ENCODE measurements around the gene IGSF11.
A peak's percentile ranks its signal among the peaks of the same experiment; 100 is the strongest.
"Not testable (repeated sequence)": the region's sequence is repeated elsewhere in the genome, so short reads cannot be mapped to it uniquely, and the experiment has no call there.

The IGSF11 gene, protein sequence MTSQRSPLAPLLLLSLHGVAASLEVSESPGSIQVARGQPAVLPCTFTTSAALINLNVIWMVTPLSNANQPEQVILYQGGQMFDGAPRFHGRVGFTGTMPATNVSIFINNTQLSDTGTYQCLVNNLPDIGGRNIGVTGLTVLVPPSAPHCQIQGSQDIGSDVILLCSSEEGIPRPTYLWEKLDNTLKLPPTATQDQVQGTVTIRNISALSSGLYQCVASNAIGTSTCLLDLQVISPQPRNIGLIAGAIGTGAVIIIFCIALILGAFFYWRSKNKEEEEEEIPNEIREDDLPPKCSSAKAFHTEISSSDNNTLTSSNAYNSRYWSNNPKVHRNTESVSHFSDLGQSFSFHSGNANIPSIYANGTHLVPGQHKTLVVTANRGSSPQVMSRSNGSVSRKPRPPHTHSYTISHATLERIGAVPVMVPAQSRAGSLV

DNA sequence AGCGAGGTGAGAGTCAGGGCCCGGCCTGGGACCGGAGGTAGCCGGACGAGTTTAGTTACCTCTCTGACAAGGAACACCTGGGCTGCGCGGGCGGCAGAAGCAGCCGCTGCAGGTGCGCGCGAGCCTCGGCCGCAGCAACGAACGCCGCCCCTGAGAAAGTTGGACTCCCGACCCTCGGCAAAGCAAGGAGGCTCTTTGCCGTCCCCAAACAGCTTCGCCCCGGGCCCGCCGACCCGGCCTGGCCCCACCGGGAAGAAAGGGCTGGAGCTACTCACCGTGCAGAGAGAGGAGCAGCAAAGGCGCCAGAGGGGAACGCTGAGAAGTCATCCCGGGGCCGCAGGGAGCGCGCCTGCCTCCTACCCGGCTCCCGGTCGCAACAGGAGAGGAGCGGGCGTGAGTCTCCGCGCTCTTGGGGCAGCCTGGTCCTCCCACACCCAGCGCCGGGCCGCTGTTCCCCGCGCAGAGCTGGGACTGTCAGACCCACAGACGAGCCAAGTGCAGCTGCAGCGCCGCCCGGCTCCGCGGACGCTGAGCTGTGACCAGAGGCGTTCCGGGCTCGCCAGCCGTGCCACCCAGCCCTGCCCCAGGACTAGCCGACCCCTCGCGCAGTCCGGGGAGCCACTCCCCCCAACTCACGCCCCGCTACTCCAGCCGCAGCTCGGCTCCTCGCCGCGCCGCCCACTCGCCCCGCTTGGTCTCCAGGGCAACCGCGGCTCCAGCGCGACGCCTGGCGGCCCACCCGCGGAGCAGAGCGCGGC is at the start of gene IGSF11:
IGSF11 (minus strand) TSS at position 591 of the 758 bp plus-strand sequence; CDS start at position 327, 264 bp downstream.
- peak; percentile 30 for DNase-seq

DNA sequence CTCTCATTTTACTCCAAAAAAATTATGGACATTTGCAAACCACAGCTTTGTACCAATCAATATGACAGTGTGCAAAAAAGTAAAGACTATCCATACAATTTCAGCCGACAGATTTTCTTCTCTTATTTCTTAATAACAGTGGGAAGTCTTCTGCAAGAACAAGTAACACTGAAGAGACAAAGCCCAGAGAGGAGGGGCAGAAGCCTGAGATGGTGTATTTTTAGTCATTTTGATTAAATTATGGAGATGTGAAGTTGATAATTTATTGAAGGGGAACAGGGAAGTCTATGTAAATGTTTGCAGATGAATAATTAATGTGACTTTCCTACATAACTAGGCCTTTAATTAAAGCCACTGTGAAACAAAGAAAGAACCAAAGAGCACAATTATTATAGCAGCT is 45.7 kb upstream of the IGSF11 start:
- DNase-seq, result no peak

DNA sequence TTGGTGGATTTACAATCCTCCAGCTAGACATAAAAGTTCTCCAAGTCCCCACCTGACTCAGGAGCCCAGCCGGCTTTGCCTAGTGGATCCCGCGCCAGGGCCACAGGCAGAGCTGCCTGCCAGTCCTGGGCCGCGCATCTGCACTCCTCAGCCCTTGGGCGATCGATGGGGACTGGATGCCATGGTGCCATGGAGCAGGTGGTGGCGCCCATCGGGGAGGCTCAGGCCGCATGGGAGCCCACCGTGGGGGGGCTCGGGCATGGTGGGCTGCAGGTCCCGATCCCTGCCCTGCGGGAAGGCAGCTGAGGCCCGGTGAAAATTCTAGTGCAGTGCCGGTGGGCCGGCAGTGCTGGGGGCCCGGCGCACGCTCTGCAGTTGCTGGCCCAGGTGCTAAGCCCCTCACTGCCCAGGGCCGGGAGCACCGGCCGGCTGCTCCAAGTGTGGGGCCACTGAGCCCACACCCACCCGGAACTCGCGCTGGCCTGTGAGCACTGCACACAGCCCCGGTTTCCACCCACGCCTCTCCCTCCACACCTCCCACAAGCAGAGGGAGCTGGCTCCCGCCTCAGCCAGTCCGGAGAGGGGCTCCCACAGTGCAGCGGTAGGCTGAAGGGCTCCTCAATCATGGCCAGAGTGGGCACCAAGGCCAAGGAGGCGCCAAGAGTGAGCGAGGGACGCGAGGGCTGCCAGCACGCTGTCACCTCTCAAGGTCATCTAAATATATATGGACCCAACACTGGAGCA is 38.8 kb upstream of the IGSF11 start:
- no peak for DNase-seq

DNA sequence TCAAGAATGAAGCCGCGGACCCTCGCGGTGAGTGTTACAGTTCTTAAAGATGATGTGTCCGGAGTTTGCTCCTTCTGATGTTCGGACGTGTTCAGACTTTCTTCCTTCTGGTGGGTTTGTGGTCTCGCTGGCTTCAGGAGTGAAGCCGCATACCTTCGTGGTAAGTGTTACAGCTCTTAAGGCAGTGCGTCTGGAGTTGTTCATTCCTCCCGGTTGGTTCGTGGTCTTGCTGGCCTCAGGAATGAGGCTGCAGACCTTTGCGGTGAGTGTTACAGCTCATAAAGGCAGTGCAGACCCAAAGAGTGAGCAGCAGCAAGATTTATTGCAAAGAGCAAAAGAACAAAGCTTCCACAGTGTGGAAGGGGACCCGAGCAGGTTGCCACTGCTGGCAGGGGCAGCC is 37.8 kb upstream of the IGSF11 start:
- not testable (repeated sequence) for DNase-seq

DNA sequence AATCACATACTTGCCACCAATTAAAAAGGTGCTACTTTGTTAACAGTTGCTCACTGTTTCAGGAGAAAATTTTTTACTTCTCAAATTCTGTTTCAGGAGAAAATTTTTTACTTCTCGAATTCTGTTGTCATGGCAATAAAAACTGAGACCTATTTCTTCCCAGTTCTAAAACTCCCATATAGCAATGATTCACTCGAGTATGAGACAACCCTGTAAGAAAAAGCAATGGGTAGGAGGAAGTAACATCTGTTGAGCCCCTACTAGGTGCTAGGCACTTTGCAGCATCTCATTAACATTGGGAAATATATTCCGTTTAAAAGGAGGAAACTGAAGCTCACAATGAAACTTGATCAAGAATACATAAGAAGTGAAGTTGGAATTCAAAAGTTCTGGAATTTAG is 35.1 kb upstream of the IGSF11 start:
- no peak for DNase-seq

DNA sequence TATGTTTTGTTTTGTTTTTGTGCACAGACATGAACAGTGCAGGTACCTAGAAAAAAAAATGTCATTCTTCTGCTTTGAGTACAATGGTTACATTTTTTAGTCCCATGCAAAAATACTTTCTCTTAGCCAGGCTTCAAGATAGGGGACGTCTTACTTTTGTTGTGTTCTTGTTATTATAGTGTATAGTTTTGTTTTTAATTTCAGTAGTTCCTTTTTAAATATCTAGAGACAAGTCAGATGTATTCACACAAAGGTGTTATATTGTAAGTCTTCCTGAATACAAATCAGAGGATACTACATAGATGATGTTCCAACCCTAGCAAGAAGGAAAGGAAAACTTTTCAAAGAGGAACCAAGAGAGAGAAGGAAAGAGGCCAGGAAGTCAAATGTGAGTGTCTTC is 28.8 kb upstream of the IGSF11 start:
- no peak for DNase-seq

DNA sequence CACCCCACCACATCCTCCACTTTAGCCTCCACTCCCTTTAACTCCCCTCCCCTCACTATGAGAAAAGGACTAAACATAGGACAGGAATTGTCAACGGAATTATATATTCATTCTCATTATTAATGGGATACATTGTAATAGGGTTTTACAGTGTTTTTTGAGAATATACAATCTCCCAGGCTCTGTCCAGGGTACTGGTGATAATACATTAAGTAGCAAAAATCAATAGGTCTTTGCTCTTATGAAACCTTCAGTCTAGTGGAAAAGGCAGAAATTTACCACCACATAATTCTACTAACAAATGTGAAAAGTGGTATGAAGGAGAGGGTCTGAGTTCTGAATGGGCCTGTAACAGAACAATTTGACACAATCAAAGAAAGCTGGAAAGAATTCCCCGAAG is 28.2 kb upstream of the IGSF11 start:
- no peak for DNase-seq

DNA sequence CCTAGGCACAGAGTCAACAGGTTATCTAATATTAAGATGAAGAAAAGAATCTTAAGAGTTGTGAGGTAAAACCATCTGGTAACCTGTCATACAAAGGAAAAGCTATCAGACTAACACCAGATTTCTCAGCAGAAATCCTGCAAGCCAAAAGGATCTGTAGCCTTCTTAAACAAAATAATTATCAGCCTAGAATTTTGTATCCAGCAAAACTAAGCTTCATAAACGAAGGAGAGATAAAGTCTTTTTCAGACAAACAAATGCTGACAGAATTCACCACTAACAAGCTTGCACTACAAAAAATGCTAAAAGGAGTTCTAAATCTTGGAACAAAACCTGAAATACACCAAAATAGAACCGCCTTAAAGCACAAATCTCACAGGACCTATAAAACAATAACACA is 9.9 kb upstream of the IGSF11 start:
- no peak for DNase-seq

DNA sequence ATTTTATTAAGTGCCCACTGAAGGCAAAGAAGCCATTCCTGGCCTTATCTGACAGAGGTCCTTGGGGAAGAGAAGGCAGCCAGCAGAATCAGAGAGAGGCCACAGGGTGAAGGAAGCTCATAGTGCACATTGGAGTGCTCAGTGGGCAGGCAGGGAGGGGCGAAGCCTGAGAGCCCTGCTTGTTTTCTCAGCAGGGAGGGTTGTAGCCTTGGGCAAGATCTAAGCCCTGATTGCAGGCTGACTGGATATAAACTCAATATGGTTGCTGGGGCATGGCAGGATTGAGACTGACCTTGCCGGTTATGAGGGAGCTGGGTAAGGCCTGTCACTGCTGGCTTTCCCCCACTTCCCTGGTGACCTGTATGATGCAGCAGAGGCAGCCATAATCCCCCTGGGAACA is 7.5 kb upstream of the IGSF11 start:
- DNase-seq, result no peak

DNA sequence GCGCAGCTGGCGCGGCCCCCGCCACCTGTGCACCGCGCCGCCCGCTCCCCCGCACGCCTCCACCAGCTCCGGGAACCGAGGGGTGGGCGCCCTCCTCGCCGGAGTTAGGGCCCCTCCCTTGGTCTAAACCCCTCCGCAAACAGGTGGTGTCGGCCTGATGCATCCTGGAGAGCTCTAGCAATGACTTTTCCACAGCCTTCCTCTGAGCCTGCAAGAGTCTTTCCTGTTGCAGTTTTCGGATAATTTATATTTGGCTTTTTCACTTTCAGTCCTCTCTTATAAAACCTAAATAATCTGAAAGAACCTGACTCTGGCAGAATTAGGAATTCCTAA is 334 bp upstream of the IGSF11 start:
- peak; percentile 30 for DNase-seq

DNA sequence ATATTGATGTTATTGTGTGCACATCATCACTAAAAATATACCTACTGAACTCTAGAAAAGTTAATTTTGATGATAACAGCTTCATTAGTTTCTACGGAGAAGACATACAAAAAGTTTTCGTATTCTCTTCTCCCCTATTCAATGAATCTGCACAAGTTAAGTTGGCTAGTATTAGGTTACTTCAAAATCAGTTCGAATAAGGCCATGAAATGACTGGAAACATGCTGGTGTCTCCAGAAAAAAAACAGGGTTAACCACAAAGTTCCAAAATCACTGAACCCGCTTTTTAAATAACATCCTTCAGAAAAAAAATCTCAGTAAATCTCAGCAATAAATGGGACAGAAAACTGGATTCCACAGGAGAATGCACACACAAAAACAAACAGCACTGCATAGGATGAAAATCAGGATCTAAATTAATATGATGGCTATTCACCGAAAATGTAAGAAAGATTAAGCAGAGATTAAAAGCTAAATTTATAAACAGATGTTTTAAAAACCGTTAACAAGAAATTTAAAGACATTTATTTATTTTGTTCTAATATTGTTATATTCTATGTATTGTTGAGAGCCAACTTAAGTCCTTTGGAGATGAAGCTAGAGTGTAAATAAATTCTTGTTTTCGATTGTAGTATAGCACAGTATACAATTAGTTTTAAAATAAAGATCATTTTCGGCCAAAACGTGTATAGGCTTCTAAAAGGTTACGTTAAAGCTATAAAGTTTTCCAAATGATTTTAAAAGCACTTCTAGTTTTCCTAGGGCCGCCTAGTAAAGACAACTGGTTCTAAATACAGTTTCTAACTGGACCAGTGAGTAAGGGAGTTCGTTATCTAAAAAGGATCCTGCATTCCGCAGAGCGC is 1.0 kb downstream of the IGSF11 start:
- peak; percentile 7 for DNase-seq

DNA sequence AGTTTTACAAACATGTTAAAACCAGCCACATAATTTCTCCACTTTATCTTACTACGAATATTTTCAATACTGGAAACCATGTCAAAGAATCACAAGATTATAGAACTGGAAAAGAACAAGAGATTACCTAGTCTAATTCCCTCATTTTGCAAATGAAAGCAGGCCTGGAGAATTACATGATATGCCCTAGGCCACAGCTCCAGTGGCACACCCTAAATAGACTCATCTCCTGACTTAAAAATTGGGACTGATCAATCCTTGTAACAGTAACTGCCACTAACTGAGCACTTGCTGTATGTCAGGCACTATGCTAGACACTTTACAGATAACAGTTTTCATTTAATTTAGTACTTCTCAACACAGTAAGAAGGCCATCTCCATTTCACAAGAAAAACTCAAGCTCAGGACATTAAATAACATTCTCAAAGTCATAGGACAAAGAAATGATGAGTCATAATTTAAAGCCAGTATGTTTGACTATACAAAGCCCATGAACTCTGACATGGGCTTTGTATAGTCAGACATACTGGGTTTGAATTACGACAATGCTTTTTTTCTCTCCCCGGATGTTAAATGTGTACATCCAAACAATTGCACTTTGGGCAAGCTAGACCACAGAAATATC is 9.4 kb downstream of the IGSF11 start:
- DNase-seq, result no peak

DNA sequence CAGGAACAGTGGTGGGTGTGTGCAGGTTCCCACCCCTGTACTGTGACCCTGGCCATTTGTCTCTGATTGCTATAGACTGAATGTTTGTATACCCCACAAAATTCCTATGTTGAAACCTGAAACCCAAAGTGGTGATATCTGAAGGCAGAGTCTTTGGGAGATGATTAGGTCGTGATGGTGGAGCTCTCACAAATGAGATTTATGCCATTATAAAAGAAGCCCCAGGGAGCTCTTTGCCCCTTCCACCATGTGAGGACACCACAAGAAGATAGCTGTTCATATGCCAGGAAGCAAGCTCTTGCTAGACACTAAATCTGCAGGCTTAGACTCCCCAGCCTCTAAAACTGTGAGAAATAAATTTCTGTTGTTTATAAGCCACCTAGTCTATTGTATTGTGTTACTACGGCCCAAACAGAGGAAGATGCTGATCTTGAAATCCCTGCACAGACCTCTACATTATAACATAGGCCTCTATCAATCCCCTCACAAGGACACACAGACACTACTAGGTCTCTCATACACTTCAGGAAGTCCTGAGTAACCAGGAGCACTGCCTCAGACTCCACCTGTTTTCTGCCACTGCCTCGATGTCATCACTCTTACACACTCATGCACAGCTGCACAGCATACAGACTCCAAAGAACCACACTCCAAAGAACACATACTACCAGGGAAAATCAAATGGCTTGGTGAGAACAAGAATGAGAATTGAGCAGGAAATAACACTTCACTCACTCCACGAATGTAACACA is 14.7 kb downstream of the IGSF11 start:
- no peak for DNase-seq

DNA sequence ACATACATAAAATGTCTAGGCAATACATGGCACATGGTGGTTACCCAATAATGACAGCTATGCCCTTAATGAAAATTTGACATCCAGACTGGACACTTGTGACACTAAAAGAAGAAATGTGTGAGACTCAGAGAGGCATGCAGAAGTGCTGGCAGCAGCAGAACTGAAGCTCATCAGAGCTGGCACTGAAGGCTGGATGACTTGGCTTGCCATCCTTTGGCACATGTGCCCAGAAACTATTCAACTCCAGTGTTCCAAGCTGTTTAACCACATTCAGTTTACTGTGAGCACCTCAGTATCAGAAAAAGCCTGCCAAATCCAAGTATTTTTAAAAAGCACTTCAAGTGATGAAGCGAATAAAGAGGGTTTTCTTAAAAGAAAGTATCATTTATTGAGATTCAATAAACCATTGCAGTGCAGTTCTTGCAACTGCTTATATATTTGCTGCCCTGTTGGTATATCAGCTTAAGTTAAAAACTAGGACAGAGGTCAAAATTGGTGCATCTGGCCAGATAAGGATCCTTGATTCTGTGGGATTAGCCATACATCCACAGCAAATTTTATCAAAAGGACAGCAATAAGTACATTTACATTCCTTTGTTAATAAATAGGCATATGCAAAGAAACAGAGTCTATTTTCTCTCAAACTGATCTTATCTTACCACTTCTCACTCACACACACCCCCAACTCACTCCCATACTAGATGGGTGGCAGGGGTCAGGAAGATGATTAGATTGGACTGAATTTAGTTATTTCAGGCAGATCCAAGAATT is 15.8 kb downstream of the IGSF11 start:
- DNase-seq, result no peak

DNA sequence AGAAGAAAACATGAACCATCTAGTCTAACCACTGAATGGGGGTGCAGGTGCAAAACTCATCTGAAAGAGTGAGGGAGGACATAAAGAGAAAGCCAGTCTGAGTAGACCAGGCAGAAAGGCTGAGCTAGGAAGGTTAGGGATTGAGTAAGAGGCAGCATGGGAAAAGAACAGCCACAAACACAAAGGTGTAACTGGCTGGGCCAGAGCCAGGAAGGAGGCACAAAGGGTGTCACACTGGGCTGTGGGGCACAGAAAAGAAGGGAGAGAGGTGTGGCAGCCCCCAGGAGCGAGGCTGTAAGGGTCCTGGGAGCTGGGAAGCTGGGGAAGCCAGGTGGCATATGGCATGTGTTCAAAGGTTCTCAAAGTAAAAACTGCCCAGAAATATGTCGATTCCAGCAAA is 18.7 kb downstream of the IGSF11 start:
- DNase-seq, result no peak

DNA sequence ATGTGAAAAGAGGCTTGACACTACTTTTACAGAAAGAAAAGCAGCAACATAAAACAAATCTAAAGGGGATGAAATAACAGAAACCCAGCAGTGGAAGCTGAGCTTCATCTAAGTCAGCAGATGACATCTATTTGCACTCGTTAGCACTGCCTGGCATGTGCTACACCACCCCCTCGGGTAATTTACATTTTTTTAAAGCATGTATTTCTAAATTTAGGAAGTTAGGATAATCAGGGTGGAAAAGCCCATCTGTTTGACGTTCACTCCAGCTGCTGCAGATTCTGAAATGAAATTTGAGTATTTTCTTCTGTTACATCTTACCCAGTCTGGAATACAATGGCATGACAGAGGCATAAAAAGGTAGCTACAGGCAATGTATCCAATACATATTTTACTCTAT is 20.7 kb downstream of the IGSF11 start:
- DNase-seq, result no peak

DNA sequence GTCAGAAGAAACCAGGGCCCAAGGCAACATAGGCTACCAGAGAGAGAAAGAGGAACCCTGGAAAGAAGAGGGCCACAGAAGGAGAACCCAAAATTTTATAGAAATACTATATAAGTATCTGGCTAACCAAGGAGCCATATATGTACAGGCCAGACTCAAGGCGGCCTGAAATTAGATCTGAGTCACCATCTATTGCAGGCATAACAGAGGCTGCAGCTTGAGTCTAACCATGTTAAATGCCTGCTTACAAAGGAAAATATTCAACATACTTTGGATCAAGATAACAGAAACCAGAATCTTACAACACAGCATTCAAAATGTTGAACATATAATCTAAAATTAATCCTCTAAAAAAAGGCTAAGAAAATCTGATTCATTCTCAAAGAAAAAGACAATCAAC is 23.1 kb downstream of the IGSF11 start:
- no peak for DNase-seq

DNA sequence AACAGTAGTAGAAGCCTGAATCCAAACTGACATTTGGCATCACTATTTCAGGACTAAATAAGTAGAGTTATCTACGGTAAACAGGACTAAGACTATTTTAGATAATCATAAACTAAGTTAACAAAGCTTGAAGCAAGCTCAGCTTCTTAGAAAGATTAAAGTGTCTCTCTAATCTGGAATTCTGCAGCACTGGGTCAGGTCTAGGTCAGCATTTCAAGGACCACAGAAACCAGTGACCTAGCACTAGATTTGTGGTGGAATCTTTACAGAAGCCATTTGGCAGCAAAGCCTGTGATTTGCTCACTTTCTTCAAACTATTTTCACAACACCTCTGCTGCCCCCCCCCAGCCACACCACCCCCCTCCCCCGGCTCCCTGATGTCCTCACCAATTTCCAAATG is 37.5 kb downstream of the IGSF11 start:
- DNase-seq, result no peak

DNA sequence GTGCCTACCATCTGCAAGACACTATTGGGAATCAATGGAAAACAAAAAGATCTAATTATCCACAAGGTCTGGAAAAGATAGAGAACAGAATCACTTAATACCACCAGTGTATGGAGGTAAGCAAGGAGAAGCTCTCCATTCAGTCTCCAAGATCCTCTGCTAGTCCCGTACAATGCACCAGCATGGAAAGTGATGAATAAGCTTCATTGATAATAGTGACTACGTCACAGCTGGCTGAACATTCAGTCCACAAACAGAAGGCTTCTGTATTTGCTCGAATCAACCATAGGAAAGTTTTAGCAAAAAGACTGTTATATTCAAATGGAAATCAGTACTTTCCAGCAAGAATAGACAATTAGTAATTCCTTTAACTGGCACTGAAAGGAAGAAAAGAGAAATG is 42.9 kb downstream of the IGSF11 start:
- DNase-seq, result no peak

DNA sequence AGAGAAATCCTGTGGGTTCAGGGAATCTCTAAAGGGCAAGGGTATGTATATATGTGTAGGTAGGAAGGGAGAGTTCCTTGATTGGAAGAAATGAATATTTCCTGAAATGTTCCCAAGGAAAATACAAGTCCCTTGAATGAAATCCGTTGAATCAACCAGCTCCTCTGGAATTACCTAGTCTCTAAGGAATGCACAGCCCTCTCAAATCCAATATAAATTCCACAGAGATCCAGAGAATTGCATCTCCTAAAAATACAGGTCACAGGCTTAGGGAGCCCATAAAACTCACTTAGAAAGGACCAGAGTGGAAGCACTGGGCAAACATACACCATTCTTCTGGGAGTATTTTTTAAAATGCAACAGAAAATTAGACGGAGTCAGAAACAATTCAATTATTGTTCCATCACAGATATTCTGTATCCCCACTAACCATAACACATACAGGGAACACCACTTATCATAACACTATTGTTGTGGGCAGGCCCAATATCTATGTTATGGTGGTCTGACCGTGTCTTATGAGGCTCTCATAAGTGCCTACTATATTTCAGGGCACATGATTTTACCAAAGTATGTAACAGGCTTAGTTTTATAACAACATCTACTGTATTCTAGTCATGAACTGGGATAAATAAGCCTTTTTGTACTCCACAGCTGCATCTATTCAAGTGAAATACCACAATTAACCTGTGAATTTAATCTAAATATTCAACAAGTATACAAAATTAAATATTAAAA is 43.7 kb downstream of the IGSF11 start:
- DNase-seq, result no peak

All from DMS79 treated with DMSO at 0.1 percent for 48 hours (cell line).